IMR-90 (cell line): ENCODE results near the gene EXOC4. TPM values are rescaled to one million over a fixed set of nuclear protein-coding genes. Genes with fewer than 3 reads are reported as not detected.

Source experiments
- ATAC-seq: fragments of 200-7000 bp; cut with Tn5 transposase; 2 replicates; pipeline ENCODE4 v1.9.1; 2020; ENCODE audit warnings: low read depth, mild to moderate bottlenecking, moderate library complexity
- BruUV-seq: library from RNA; stranded (reverse); fragments of 400-500 nt; replicated peaks from 2 replicates; lab custom pipeline; 2021; lab: Mats Ljungman, UMichigan
- CTCF ChIA-PET: fragments of 300-600 bp; formaldehyde crosslinking; extraction: SDS; loops from one replicate; lab custom pipeline; 2021; ENCODE audit warnings: antibody characterized with exemption; lab: Yijun Ruan, JAX
- POLR2A ChIA-PET: fragments of 300-600 bp; sonication (Branson Sonifier 250); formaldehyde crosslinking; loops from one replicate; lab custom pipeline; 2022; ENCODE audit warnings: antibody characterized with exemption; ENCODE audit not compliant: unreplicated experiment; lab: Charles Lee
- DNase-seq: peaks from one replicate; pipeline ENCODE4 v3.0.0; 2013
- H2AFZ ChIP-seq: replicated peaks from 2 replicates; pipeline ENCODE3; 2013; ENCODE audit warnings: low read length, mild to moderate bottlenecking; ENCODE audit not compliant: poor library complexity
- H2AK5ac ChIP-seq: 2 replicates; pipeline ENCODE4 v1.6.1; 2013; ENCODE audit warnings: low read depth, low read length, inconsistent platforms
- H2AK9ac ChIP-seq: replicated peaks from 2 replicates; pipeline ENCODE3; 2013; ENCODE audit warnings: mild to moderate bottlenecking, low read depth, low read length, moderate library complexity; ENCODE audit not compliant: poor library complexity
- H2BK120ac ChIP-seq: 2 replicates; pipeline ENCODE4 v1.6.1; 2013; ENCODE audit warnings: low read depth, low read length, inconsistent platforms
- H2BK15ac ChIP-seq: 3 replicates; pipeline ENCODE4 v1.6.1; 2013; ENCODE audit warnings: low read depth, low read length, inconsistent platforms
- H2BK20ac ChIP-seq: 2 replicates; pipeline ENCODE4 v1.6.1; 2013; ENCODE audit warnings: low read depth, mild to moderate bottlenecking, inconsistent platforms, low read length, moderate library complexity
- H2BK5ac ChIP-seq: 2 replicates; pipeline ENCODE4 v1.6.1; 2013; ENCODE audit warnings: mild to moderate bottlenecking, low read depth, low read length, inconsistent platforms; ENCODE audit not compliant: poor library complexity, severe bottlenecking
- H3K14ac ChIP-seq: replicated peaks from 2 replicates; pipeline ENCODE4 v1.6.1; 2013; ENCODE audit warnings: low read depth, low read length, inconsistent platforms
- H3K18ac ChIP-seq: 2 replicates; pipeline ENCODE4 v1.6.1; 2013; ENCODE audit warnings: low read depth, low read length, control low read depth
- H3K23ac ChIP-seq: 2 replicates; pipeline ENCODE4 v1.6.1; 2013; ENCODE audit warnings: low read depth, low read length, inconsistent platforms
- H3K27ac ChIP-seq: 2 replicates; pipeline ENCODE4 v1.5.1; 2013; ENCODE audit warnings: mild to moderate bottlenecking, control low read depth, low read length; ENCODE audit not compliant: insufficient read depth
- H3K27me3 ChIP-seq: 2 replicates; pipeline ENCODE4 v1.6.1; 2013; ENCODE audit warnings: low read length; ENCODE audit not compliant: control insufficient read depth, insufficient read depth
- H3K36me3 ChIP-seq: 2 replicates; pipeline ENCODE4 v1.6.1; 2013; ENCODE audit warnings: low read length, mixed read lengths; ENCODE audit not compliant: control insufficient read depth, insufficient read depth
- H3K4ac ChIP-seq: 2 replicates; pipeline ENCODE4 v1.6.1; 2013; ENCODE audit warnings: low read depth, low read length, inconsistent platforms
- H3K4me1 ChIP-seq: 2 replicates; pipeline ENCODE4 v1.6.1; 2013; ENCODE audit warnings: low read length, mixed read lengths; ENCODE audit not compliant: control insufficient read depth, insufficient read depth
- H3K4me2 ChIP-seq: 2 replicates; pipeline ENCODE4 v1.6.1; 2013; ENCODE audit warnings: low read depth, mild to moderate bottlenecking, control low read depth, low read length, moderate library complexity
- H3K4me3 ChIP-seq: 2 replicates; pipeline ENCODE4 v1.5.1; 2013; ENCODE audit warnings: low read depth, mild to moderate bottlenecking, control low read depth, low read length, moderate library complexity; ENCODE audit not compliant: insufficient read depth
- H3K56ac ChIP-seq: 2 replicates; pipeline ENCODE4 v1.6.1; 2013; ENCODE audit warnings: low read length, inconsistent platforms; ENCODE audit not compliant: insufficient read depth; ENCODE audit errors: extremely low read depth
- H3K79me1 ChIP-seq, 2 experiments: 2 replicates each; pipeline ENCODE4 v1.6.1; 2013; ENCODE audit warnings: low read length in 2 of 2, inconsistent platforms in 1 of 2, low read depth in 1 of 2
- H3K9ac ChIP-seq: 2 replicates; pipeline ENCODE4 v1.6.1; 2013; ENCODE audit warnings: low read depth, low read length, control low read depth
- H3K9me1 ChIP-seq: 2 replicates; pipeline ENCODE4 v1.6.1; 2013; ENCODE audit warnings: low read length, inconsistent platforms; ENCODE audit not compliant: insufficient read depth
- H3K9me3 ChIP-seq: 2 replicates; pipeline ENCODE4 v1.6.1; 2013; ENCODE audit warnings: low read length; ENCODE audit not compliant: control insufficient read depth, insufficient read depth
- H4K20me1 ChIP-seq: 2 replicates; pipeline ENCODE4 v1.6.1; 2013; ENCODE audit warnings: low read length, inconsistent platforms; ENCODE audit not compliant: insufficient read depth
- H4K5ac ChIP-seq: 2 replicates; pipeline ENCODE4 v1.6.1; 2013; ENCODE audit warnings: mild to moderate bottlenecking, low read depth, low read length, control low read depth
- H4K8ac ChIP-seq, 2 experiments: 2 replicates each; pipeline ENCODE4 v1.6.1; 2013; ENCODE audit warnings: low read depth in 2 of 2, low read length in 2 of 2, control low read depth in 1 of 2, inconsistent platforms in 1 of 2
- H4K91ac ChIP-seq: 2 replicates; pipeline ENCODE4 v1.6.1; 2013; ENCODE audit warnings: low read depth, low read length, inconsistent platforms; ENCODE audit not compliant: insufficient read depth
- BHLHE40 ChIP-seq: fragments of 150-350 bp; IDR thresholded peaks from 2 replicates; pipeline ENCODE4 v1.6.1; 2016; ENCODE audit warnings: mild to moderate bottlenecking, low read depth, low read length
- CEBPB ChIP-seq: IDR thresholded peaks from 2 replicates; pipeline ENCODE4 v1.6.1; 2012; ENCODE audit warnings: low read depth, low read length, improper control_type of control experiment
- CHD1 ChIP-seq: IDR thresholded peaks from 2 replicates; pipeline ENCODE4 v1.6.1; 2012; ENCODE audit warnings: low read depth, low read length, improper control_type of control experiment
- CTCF ChIP-seq: conservative IDR thresholded peaks from 2 replicates; pipeline ENCODE4 v1.5.1; 2012; ENCODE audit warnings: mild to moderate bottlenecking, low read depth, low read length, improper control_type of control experiment
- ELK1 ChIP-seq: fragments of 150-350 bp; IDR thresholded peaks from 2 replicates; pipeline ENCODE4 v1.6.1; 2016; ENCODE audit warnings: low read depth, mild to moderate bottlenecking, low read length, moderate library complexity, borderline replicate concordance
- FOS ChIP-seq: fragments of 150-350 bp; IDR thresholded peaks from 2 replicates; pipeline ENCODE4 v1.6.1; 2016; ENCODE audit warnings: low read depth, low read length
- MAFK ChIP-seq: IDR thresholded peaks from 2 replicates; pipeline ENCODE4 v1.6.1; 2012; ENCODE audit warnings: low read depth, low read length, improper control_type of control experiment
- MAZ ChIP-seq: IDR thresholded peaks from 2 replicates; pipeline ENCODE4 v1.6.1; 2012; ENCODE audit warnings: low read depth, mild to moderate bottlenecking, low read length, improper control_type of control experiment, moderate library complexity, borderline replicate concordance
- MXI1 ChIP-seq: IDR thresholded peaks from 2 replicates; pipeline ENCODE4 v1.6.1; 2012; ENCODE audit warnings: low read depth, mild to moderate bottlenecking, low read length, moderate library complexity, borderline replicate concordance
- NFE2L2 ChIP-seq: fragments of 150-350 bp; IDR thresholded peaks from 2 replicates; pipeline ENCODE4 v1.6.1; 2016; ENCODE audit warnings: low read depth, mild to moderate bottlenecking, low read length
- POLR2A ChIP-seq: IDR thresholded peaks from 2 replicates; pipeline ENCODE4 v1.6.1; 2012; ENCODE audit warnings: mild to moderate bottlenecking, low read depth, low read length
- RAD21 ChIP-seq: IDR thresholded peaks from 2 replicates; pipeline ENCODE4 v1.6.1; 2012; ENCODE audit warnings: low read length, improper control_type of control experiment
- RCOR1 ChIP-seq: IDR thresholded peaks from 2 replicates; pipeline ENCODE4 v1.6.1; 2012; ENCODE audit warnings: mild to moderate bottlenecking, low read length, improper control_type of control experiment; ENCODE audit not compliant: insufficient replicate concordance
- RFX5 ChIP-seq: IDR thresholded peaks from 2 replicates; pipeline ENCODE4 v1.8.0; 2012; ENCODE audit warnings: low read depth, mild to moderate bottlenecking, low read length, moderate library complexity
- SMC3 ChIP-seq: fragments of 150-350 bp; IDR thresholded peaks from 2 replicates; pipeline ENCODE4 v1.6.1; 2016; ENCODE audit warnings: low read depth, mild to moderate bottlenecking, antibody characterized with exemption, low read length, moderate library complexity
- WGBS, 2 experiments: methylation state at CpG; one replicate each; pipeline versions ENCODE4 v1.1.5 to v1.1.7; 2013; ENCODE audit warnings: missing lambda C conversion rate in 2 of 2; ENCODE audit not compliant: insufficient read length in 1 of 2; ENCODE audit errors: extremely low coverage in 2 of 2; 5-methylcytosine and 5-hydroxymethylcytosine counted together
- dilution Hi-C: fragments of 300-500 bp; cut with HindIII; formaldehyde crosslinking; loops from one replicate; pipeline ENCODE4 v1.14.3; 2018; ENCODE audit warnings: low sequenced_read_pairs; ENCODE audit not compliant: unreplicated experiment
- in situ Hi-C: fragments of 300-500 bp; cut with MboI; formaldehyde crosslinking; loops from 3 replicates; pipeline ENCODE4 v1.14.3; 2019; ENCODE audit warnings: low sequenced_read_pairs, inconsistent platforms, mixed read lengths
- intact Hi-C: fragments of 100-400 bp; cut with micrococcal nuclease; formaldehyde crosslinking; loops from 2 replicates; pipeline ENCODE4 v1.10.0; 2022
- polyA plus RNA-seq, 3 experiments: library from polyadenylated mRNA; depleted of rRNA; stranded (reverse); fragments of >200 nt; gene quantifications; 2 replicates each; pipeline ENCODE4 v1.2.3, GENCODE V29; 2012; ENCODE audit warnings: low replicate concordance in 1 of 3
- total RNA-seq: library from RNA; depleted of rRNA; stranded (reverse); fragments of >200 nt; gene quantifications from 2 replicates; pipeline ENCODE4 v1.2.3, GENCODE V29; 2012
- TF ChIP-seq, protein P1 (sequence below): fragments of 150-350 bp; IDR thresholded peaks from 2 replicates; pipeline ENCODE4 v1.6.1; 2017; ENCODE audit warnings: mild to moderate bottlenecking, antibody characterized with exemption, low read length, low read depth

EXOC4 gene
- total and polyA plus RNA-seq, 2 of the 4 experiments (the other 2 are of a cell fraction): 25.4 to 94.6 TPM

- Histone ChIP-seq H2BK120ac (no peak overlapping the region), H4K5ac (no peak overlapping the region), H3K27me3 (no peaks in the 10 kb centered on the region), H2BK20ac (no peak overlapping the region), H3K9me1 (no peaks in the 10 kb centered on the region), H2AK9ac (no peak overlapping the region), H3K79me1 (no peaks in the 10 kb centered on the region), H2BK15ac (no peak overlapping the region), H3K4me2 (no peak overlapping the region), H2BK5ac (no peak overlapping the region), H4K8ac (no peak overlapping the region), H3K14ac (no peak overlapping the region), H3K4me1 (no peaks in the 10 kb centered on the region), H4K20me1 (no peaks in the 10 kb centered on the region), H2AFZ (no peak overlapping the region), H3K27ac (no peak overlapping the region), H3K4me3 (no peak overlapping the region), H4K91ac (no peak overlapping the region), H3K56ac (no peak overlapping the region), H3K9me3 (no peaks in the 10 kb centered on the region), H3K36me3 (no peaks in the 10 kb centered on the region), H2AK5ac (no peak overlapping the region), H3K4ac (no peak overlapping the region), H3K18ac (no peak overlapping the region), H3K23ac (no peak overlapping the region), H3K9ac (no peak overlapping the region)
- ATAC-seq: no peak
- in situ Hi-C loops (no loop called here), intact Hi-C loops (no loop called here), dilution Hi-C loops (no loop called here)
- DNase-seq: no peak
- ChIA-PET CTCF (interaction anchor here (0.9 kb wide), 1 partner anchor 30 kb away, joined by 3 read pairs; no protein-coding TSS in a partner anchor), POLR2A (no interaction called here)
- TF ChIP-seq CEBPB (no peak), NFE2L2 (no peak), MAFK (no peak), POLR2A (no peak), BHLHE40 (no peak), RAD21 (no peak), MXI1 (no peak), CHD1 (no peak), RFX5 (no peak), ELK1 (no peak), SMC3 (no peak), CTCF (no peak), MAZ (no peak), FOS (no peak), RCOR1 (no peak)
- TF ChIP-seq, protein P1, sequence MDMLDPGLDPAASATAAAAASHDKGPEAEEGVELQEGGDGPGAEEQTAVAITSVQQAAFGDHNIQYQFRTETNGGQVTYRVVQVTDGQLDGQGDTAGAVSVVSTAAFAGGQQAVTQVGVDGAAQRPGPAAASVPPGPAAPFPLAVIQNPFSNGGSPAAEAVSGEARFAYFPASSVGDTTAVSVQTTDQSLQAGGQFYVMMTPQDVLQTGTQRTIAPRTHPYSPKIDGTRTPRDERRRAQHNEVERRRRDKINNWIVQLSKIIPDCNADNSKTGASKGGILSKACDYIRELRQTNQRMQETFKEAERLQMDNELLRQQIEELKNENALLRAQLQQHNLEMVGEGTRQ: no peak
- no CpG with 5 or more reads among the region's 3 CpGs for WGBS, 2 experiments
- no TSS peak for BruUV-seq
Measured at GRCh38 chr7:133836666-133837065, 583.8 kb downstream of the EXOC4 start.
